ENCODE data around the gene NDUFB7.
"Not testable (repeated sequence)": the region's sequence is repeated elsewhere in the genome, so short reads cannot be mapped to it uniquely, and the experiment has no call there.

The NDUFB7 gene

GRCh38 chr19:14612657-14613056 is 40.8 kb upstream of the NDUFB7 start:
- ChIA-PET POLR2A (no interaction called here), CTCF (interaction anchor here (1.4 to 4.7 kb wide), 5 partner anchors 8 to 73 kb away, joined by 4 to 40 read pairs (median 7); partner anchors contain the start of gene NDUFB7)
- no peak for DNase-seq (ENCODE audit: extremely low spot score)
- TF ChIP-seq, protein P1, sequence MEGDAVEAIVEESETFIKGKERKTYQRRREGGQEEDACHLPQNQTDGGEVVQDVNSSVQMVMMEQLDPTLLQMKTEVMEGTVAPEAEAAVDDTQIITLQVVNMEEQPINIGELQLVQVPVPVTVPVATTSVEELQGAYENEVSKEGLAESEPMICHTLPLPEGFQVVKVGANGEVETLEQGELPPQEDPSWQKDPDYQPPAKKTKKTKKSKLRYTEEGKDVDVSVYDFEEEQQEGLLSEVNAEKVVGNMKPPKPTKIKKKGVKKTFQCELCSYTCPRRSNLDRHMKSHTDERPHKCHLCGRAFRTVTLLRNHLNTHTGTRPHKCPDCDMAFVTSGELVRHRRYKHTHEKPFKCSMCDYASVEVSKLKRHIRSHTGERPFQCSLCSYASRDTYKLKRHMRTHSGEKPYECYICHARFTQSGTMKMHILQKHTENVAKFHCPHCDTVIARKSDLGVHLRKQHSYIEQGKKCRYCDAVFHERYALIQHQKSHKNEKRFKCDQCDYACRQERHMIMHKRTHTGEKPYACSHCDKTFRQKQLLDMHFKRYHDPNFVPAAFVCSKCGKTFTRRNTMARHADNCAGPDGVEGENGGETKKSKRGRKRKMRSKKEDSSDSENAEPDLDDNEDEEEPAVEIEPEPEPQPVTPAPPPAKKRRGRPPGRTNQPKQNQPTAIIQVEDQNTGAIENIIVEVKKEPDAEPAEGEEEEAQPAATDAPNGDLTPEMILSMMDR (IDR thresholded peaks at IDR 0.05; ENCODE audit: control extremely low read depth, extremely low read depth, low read depth, missing control alignments) = no peak

- POLR2A ChIA-PET; DNase-seq (ENCODE audit: extremely low spot score): not testable (repeated sequence)
- CTCF ChIA-PET = interaction anchor here (0.7 to 4.7 kb wide), 5 partner anchors 10 to 73 kb away, joined by 3 to 40 read pairs (median 7); partner anchors contain the start of gene NDUFB7
Measured at GRCh38 chr19:14612242-14612641, 40.4 kb upstream of the NDUFB7 start.

- POLR2A ChIA-PET = interaction anchor here (0.6 to 0.7 kb wide), 4 partner anchors 12 to 305 kb away, joined by 4 to 10 read pairs (median 4); no protein-coding TSS in a partner anchor
- no peak for DNase-seq (ENCODE audit: extremely low spot score)
- CTCF ChIA-PET = interaction anchor here (1.3 to 4.7 kb wide), 2 partner anchors 9 to 38 kb away, joined by 7 to 40 read pairs; partner anchors contain the start of gene NDUFB7
- TF ChIP-seq, protein P1 (IDR thresholded peaks at IDR 0.05; ENCODE audit: control extremely low read depth, extremely low read depth, low read depth, missing control alignments) = no peak
Measured at GRCh38 chr19:14611051-14611450, 39.2 kb upstream of the NDUFB7 start.

DNA sequence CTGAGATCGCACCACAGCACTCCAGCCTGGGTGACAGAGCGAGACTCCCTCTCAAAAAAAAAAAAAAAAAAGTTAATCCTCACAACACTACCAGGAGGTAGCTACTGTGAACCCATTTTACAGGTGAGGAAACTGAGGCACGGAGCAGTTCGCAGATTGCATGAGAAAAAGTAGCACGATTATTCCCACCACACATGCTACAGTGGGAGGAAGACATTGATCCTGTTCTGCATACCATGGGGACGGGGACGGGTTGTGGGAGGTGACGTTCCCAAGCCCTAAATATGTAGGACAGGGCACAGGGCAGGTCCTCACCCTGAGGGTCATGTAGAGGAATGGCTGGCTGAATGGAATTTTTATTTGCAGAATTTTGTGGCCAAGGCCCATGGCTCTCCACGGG is 34.8 kb upstream of the NDUFB7 start:
- TF ChIP-seq, protein P1 (IDR thresholded peaks at IDR 0.05; ENCODE audit: control extremely low read depth, extremely low read depth, low read depth, missing control alignments) = no peak
- CTCF ChIA-PET = interaction anchor here (1.7 to 2.8 kb wide), 2 partner anchors 33 to 80 kb away, joined by 4 to 11 read pairs; no protein-coding TSS in a partner anchor

GRCh38 chr19:14603990-14604387 is 32.1 kb upstream of the NDUFB7 start:
- DNase-seq (ENCODE audit: extremely low spot score) = peak; percentile 77
- ChIA-PET POLR2A (interaction anchor here (0.5 kb wide), 1 partner anchor 13 kb away, joined by 7 read pairs; no protein-coding TSS in a partner anchor), CTCF (interaction anchor here (1.1 to 2.8 kb wide), 4 partner anchors 9 to 80 kb away, joined by 3 to 11 read pairs (median 4); no protein-coding TSS in a partner anchor)
- TF ChIP-seq, protein P1 (IDR thresholded peaks at IDR 0.05; ENCODE audit: control extremely low read depth, extremely low read depth, low read depth, missing control alignments) = no peak

More for the DNA sequence above, 34.8 kb upstream of the NDUFB7 start:
- DNase-seq (ENCODE audit: extremely low spot score) = no peak
- POLR2A ChIA-PET = interaction anchor here (0.7 kb wide), 1 partner anchor 141 kb away, joined by 4 read pairs; no protein-coding TSS in a partner anchor

- TF ChIP-seq, protein P1 (IDR thresholded peaks at IDR 0.05; ENCODE audit: control extremely low read depth, extremely low read depth, low read depth, missing control alignments) = no peak
- no peak for DNase-seq (ENCODE audit: extremely low spot score)
- ChIA-PET CTCF (interaction anchor here (0.8 kb wide), 1 partner anchor 28 kb away, joined by 4 read pairs; the partner anchor contains the start of gene NDUFB7), POLR2A (no interaction called here)
Measured at GRCh38 chr19:14599548-14600147, 27.8 kb upstream of the NDUFB7 start.

DNA sequence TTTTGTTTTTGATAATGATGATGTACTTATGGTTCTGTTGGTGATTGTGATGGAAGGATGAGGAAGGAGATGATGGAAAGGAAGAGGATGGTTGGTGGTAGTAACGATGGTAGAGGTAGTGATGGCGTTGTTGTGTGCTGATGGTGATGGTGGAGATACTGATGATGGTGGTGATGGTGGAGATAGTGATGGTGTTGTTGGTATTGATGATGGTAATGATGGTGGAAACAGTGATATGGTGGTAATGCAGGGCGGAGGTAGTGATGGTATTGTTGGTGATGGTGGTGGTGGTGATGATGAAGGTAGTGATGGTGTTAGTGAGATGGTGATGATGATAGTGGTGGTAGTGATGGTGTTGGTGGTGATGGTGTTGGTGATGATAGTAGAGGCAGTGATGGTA is 23.7 kb upstream of the NDUFB7 start:
- ChIA-PET CTCF (no interaction called here), POLR2A (no interaction called here)

GRCh38 chr19:14589433-14589832 is 17.6 kb upstream of the NDUFB7 start:
- POLR2A ChIA-PET; DNase-seq (ENCODE audit: extremely low spot score): not testable (repeated sequence)
- CTCF ChIA-PET = interaction anchor here (1.5 kb wide), 1 partner anchor 9 kb away, joined by 3 read pairs; no protein-coding TSS in a partner anchor

More for the DNA sequence above, 23.7 kb upstream of the NDUFB7 start:
- TF ChIP-seq, protein P1 (IDR thresholded peaks at IDR 0.05; ENCODE audit: control extremely low read depth, extremely low read depth, low read depth, missing control alignments) = no peak
- no peak for DNase-seq (ENCODE audit: extremely low spot score)

- CTCF ChIA-PET = not testable (repeated sequence)
- POLR2A ChIA-PET = interaction anchor here (0.6 kb wide), 1 partner anchor 18 kb away, joined by 3 read pairs; no protein-coding TSS in a partner anchor
Measured at GRCh38 chr19:14585187-14585586, 13.3 kb upstream of the NDUFB7 start.

DNA sequence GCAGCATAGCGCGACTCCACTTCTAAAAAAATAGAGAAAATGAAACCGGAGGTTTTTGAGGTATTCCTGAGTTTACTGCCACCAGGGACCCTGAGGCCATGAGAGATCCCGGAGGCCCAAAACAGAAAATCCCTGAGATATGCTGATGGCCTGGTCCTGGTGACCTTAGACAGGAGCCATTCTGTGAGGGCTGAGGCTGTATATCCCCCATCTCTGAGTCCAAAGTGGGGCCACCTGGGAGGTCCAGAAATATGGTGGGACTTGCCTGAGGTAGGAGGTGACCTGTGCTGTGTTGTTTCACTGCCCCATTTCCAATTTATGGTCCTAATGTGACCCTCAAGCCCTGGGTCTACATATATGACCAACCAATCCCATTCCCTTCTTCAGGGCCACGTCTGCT is 12.5 kb upstream of the NDUFB7 start:
- CTCF ChIA-PET = not testable (repeated sequence)
- POLR2A ChIA-PET = interaction anchor here (0.7 kb wide), 2 partner anchors 67 to 85 kb away, joined by 3 to 4 read pairs; no protein-coding TSS in a partner anchor

More at GRCh38 chr19:14585187-14585586, 13.3 kb upstream of the NDUFB7 start:
- not testable (repeated sequence) for DNase-seq (ENCODE audit: extremely low spot score)

More for the DNA sequence above, 12.5 kb upstream of the NDUFB7 start:
- DNase-seq (ENCODE audit: extremely low spot score) = not testable (repeated sequence)

Data from GM10248 (cell line).